Measurements from ENCODE around the gene PRCP. TPM values are rescaled to one million over a fixed set of nuclear protein-coding genes. Genes with fewer than 3 reads are reported as not detected.

Gene PRCP
- total RNA-seq, 2 donors from 2014 or later, result 76.8 to 107 TPM

DNA sequence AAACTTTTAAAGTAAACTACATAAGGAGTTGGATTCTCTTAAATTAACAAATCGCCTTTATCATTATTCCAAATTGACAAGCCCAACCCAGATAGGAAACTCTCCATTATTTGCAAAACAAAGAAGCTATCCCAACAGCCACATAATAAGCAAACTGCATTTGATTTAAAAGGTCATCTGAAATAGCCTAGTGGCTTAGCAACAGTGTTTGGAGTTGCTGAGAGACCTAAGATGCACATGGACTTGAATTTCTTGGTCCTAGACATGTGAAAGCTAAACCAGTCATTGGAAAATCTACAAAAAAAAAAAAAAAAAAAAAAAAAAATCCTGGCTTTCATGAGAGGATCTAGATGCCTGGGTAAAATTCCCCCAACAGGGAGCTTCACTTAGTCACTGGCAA is 69.5 kb downstream of the PRCP start:
- Mint-ChIP-seq H3K9me3 (peaks cover 7% of the 10 kb centered on the region), H3K27me3 (ENCODE audit: insufficient read depth) (no peaks in the 10 kb centered on the region), H3K27ac (no peak overlapping the region), H3K4me1 (peaks cover 26% of the 10 kb centered on the region), H3K4me3 (no peak overlapping the region), H3K36me3 (ENCODE audit: low read depth) (peaks cover 28% of the 10 kb centered on the region)
- H3K4me1 ChIP-seq (ENCODE audit: control insufficient read depth, insufficient read depth, low read length), result peaks cover 4% of the 10 kb centered on the region
- no peaks in the 10 kb centered on the region for H3K27me3 ChIP-seq (ENCODE audit: control insufficient read depth, insufficient read depth, low read length, poor library complexity, severe bottlenecking)
- peaks cover 8% of the 10 kb centered on the region for H3K36me3 ChIP-seq (ENCODE audit: control insufficient read depth, insufficient read depth, low read length)
- no peak overlapping the region for H3K9ac ChIP-seq (ENCODE audit: extremely low read depth, low read length, poor library complexity, severe bottlenecking)
- H3K27ac ChIP-seq (ENCODE audit: low read depth, low read length), result no peak overlapping the region
- DNase-seq, result no peak
- 94% methylated on average over 1 of the region's 1 CpG; no CpG with 5 or more reads in 1 of the 2 experiments for WGBS, 2 experiments (ENCODE audit: insufficient coverage in 1 of 2, insufficient read length in 1 of 2)
- TF ChIP-seq, protein P1, sequence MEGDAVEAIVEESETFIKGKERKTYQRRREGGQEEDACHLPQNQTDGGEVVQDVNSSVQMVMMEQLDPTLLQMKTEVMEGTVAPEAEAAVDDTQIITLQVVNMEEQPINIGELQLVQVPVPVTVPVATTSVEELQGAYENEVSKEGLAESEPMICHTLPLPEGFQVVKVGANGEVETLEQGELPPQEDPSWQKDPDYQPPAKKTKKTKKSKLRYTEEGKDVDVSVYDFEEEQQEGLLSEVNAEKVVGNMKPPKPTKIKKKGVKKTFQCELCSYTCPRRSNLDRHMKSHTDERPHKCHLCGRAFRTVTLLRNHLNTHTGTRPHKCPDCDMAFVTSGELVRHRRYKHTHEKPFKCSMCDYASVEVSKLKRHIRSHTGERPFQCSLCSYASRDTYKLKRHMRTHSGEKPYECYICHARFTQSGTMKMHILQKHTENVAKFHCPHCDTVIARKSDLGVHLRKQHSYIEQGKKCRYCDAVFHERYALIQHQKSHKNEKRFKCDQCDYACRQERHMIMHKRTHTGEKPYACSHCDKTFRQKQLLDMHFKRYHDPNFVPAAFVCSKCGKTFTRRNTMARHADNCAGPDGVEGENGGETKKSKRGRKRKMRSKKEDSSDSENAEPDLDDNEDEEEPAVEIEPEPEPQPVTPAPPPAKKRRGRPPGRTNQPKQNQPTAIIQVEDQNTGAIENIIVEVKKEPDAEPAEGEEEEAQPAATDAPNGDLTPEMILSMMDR (conservative IDR thresholded peaks at IDR 0.05), result no peak
- H3K4me3 ChIP-seq (ENCODE audit: low read length), result no peak overlapping the region
- H3K9me3 ChIP-seq (ENCODE audit: control insufficient read depth, low read length), result no peaks in the 10 kb centered on the region

DNA sequence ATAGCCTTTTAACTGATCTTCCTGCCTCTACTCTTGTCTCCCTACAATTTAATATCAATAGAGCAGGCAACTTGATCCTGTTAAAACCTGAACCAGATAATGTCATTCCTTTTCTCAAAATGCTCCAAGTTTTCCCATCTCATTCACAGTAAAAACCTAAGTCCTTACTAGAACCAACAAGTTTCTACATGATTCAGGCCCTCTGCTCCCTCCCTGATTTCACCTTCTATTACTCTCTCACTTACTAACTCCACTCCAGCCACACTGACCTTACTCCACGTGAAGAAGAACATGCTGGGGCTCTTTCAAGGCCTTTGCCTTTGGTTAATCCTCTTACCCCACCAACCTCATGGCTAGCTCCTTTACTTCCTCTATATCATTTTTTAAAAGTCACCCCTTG is 71.1 kb downstream of the PRCP start:
- WGBS, 2 experiments (ENCODE audit: insufficient coverage in 1 of 2, insufficient read length in 1 of 2), result 73 to 75% methylated on average over 1 of the region's 1 CpG
- Histone ChIP-seq H3K27me3 (ENCODE audit: control insufficient read depth, insufficient read depth, low read length, poor library complexity, severe bottlenecking) (no peaks in the 10 kb centered on the region), H3K9me3 (ENCODE audit: control insufficient read depth, low read length) (no peaks in the 10 kb centered on the region), H3K36me3 (ENCODE audit: control insufficient read depth, insufficient read depth, low read length) (peaks cover 12% of the 10 kb centered on the region), H3K27ac (ENCODE audit: low read depth, low read length) (no peak overlapping the region), H3K9ac (ENCODE audit: extremely low read depth, low read length, poor library complexity, severe bottlenecking) (no peak overlapping the region), H3K4me3 (ENCODE audit: low read length) (no peak overlapping the region), H3K4me1 (ENCODE audit: control insufficient read depth, insufficient read depth, low read length) (peaks cover 4% of the 10 kb centered on the region)
- Mint-ChIP-seq H3K9me3 (peaks cover 2% of the 10 kb centered on the region), H3K36me3 (ENCODE audit: low read depth) (peaks cover 22% of the 10 kb centered on the region), H3K4me1 (peaks cover 26% of the 10 kb centered on the region), H3K27ac (no peak overlapping the region), H3K4me3 (no peak overlapping the region), H3K27me3 (ENCODE audit: insufficient read depth) (no peaks in the 10 kb centered on the region)
- no peak for DNase-seq
- TF ChIP-seq, protein P1 (conservative IDR thresholded peaks at IDR 0.05), result no peak

DNA sequence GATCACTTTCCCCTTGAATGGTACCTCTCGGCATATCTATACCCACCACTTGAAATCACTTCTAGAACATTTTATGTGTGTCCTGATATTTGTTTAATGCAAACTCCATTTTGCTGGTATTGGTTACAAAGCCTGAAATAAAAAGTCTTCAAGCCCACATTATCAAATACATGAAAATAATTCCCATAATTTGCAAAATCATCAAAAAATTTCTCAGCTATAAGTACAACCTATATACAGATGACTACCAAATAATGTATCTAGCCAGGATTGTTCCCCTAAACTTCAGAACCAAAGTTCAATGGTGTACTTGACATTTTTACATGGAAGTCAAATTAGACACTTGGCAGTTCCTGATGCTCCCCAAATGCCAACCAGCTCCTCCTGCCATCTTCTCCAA is 71.8 kb downstream of the PRCP start:
- Mint-ChIP-seq H3K4me3 (no peak overlapping the region), H3K4me1 (peaks cover 26% of the 10 kb centered on the region), H3K9me3 (no peaks in the 10 kb centered on the region), H3K36me3 (ENCODE audit: low read depth) (peaks cover 18% of the 10 kb centered on the region), H3K27me3 (ENCODE audit: insufficient read depth) (no peaks in the 10 kb centered on the region), H3K27ac (no peak overlapping the region)
- Histone ChIP-seq H3K27me3 (ENCODE audit: control insufficient read depth, insufficient read depth, low read length, poor library complexity, severe bottlenecking) (no peaks in the 10 kb centered on the region), H3K9ac (ENCODE audit: extremely low read depth, low read length, poor library complexity, severe bottlenecking) (no peak overlapping the region), H3K4me3 (ENCODE audit: low read length) (no peak overlapping the region), H3K4me1 (ENCODE audit: control insufficient read depth, insufficient read depth, low read length) (peaks cover 4% of the 10 kb centered on the region), H3K36me3 (ENCODE audit: control insufficient read depth, insufficient read depth, low read length) (peaks cover 6% of the 10 kb centered on the region), H3K27ac (ENCODE audit: low read depth, low read length) (no peak overlapping the region), H3K9me3 (ENCODE audit: control insufficient read depth, low read length) (no peaks in the 10 kb centered on the region)
- no peak for DNase-seq
- TF ChIP-seq, protein P1 (conservative IDR thresholded peaks at IDR 0.05), result no peak
- 88% methylated on average over 1 of the region's 1 CpG; no CpG with 5 or more reads in 1 of the 2 experiments for WGBS, 2 experiments (ENCODE audit: insufficient coverage in 1 of 2, insufficient read length in 1 of 2)

Data from endodermal cell (in vitro differentiated cells).